ENCODE data around the gene NDUFAF3. TPM values are rescaled to one million over a fixed set of nuclear protein-coding genes. Genes with fewer than 3 reads are reported as not detected.
A peak's percentile ranks its signal among the peaks of the same experiment; 100 is the strongest.

Gene NDUFAF3
- total RNA-seq, 1 donor from 2014 or later, result 60.4 TPM

DNA sequence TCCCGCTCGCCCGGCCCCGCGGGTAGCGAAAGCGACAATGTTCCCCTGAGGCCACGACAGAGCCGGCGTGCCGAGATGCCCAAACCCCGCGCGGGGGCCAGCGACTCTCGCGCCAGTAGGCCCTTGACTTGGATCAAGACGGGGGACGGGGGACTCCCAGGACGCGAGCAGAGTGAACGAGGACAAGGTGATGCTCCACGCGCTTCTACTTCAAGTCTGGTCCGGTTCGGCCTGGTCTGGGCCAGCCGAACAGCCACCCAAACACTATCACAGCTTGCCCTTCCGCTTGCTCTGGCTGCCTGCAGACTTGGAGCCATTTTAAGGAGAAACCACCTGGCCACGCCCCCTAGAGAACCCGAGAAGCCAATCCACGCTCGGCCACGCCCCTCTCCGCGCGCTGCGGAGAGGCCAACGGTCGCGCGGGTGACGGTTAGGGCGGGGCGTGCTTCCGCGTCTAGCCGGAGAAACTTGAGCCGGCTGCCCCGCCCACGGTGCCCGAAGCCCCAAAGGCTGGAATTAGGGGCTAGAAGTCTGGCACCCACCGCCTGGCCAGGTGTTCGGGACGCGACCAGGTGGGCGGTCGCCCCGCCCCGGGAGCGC lies 608 bp upstream of the NDUFAF3 start:
- TF ChIP-seq CTCF (IDR thresholded peaks at IDR 0.05), result no peak
- Mint-ChIP-seq H3K4me1 (ENCODE audit: low read depth) (peaks cover 57% of the 10 kb centered on the region), H3K27ac (ENCODE audit: unreplicated experiment) (peak overlapping the region; percentile 92), H3K36me3 (ENCODE audit: low read depth) (peaks cover 16% of the 10 kb centered on the region), H3K4me3 (ENCODE audit: unreplicated experiment) (peak overlapping the region; percentile 90), H3K9me3 (ENCODE audit: low read depth) (no peaks in the 10 kb centered on the region), H3K27me3 (ENCODE audit: low read depth) (no peaks in the 10 kb centered on the region)
- DNase-seq (ENCODE audit: low spot score), result peak; percentile 98

DNA sequence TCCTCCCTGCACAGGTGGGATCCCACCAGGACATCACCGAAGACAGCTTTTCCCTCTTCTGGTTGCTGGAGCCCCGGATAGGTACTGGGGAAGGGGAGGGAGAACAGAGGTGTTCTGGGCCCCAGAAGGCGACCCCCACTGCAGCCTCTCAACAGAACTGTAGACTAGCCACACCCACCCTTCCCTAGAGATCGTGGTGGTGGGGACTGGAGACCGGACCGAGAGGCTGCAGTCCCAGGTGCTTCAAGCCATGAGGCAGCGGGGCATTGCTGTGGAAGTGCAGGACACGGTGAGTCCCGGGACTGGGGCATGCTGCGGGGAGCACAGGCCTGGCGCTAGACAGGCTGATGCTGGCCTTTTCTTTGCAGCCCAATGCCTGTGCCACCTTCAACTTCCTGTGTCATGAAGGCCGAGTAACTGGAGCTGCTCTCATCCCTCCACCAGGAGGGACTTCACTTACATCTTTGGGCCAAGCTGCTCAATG lies 809 bp downstream of the NDUFAF3 start:
- Mint-ChIP-seq H3K27me3 (ENCODE audit: low read depth) (no peaks in the 10 kb centered on the region), H3K27ac (ENCODE audit: unreplicated experiment) (peak overlapping the region; percentile 97), H3K36me3 (ENCODE audit: low read depth) (peaks cover 17% of the 10 kb centered on the region), H3K4me3 (ENCODE audit: unreplicated experiment) (peak overlapping the region; percentile 90), H3K9me3 (ENCODE audit: low read depth) (no peaks in the 10 kb centered on the region), H3K4me1 (ENCODE audit: low read depth) (peaks cover 58% of the 10 kb centered on the region)
- TF ChIP-seq CTCF (IDR thresholded peaks at IDR 0.05), result no peak
- DNase-seq (ENCODE audit: low spot score), result peak; percentile 90

GRCh38 chr3:49023775-49024174 lies 1.9 kb downstream of the NDUFAF3 start:
- H3K27ac Mint-ChIP-seq (ENCODE audit: unreplicated experiment), result peak overlapping the region; percentile 57
- peak overlapping the region; percentile 90 for H3K4me3 Mint-ChIP-seq (ENCODE audit: unreplicated experiment)
- no peaks in the 10 kb centered on the region for H3K9me3 Mint-ChIP-seq (ENCODE audit: low read depth)
- H3K4me1 Mint-ChIP-seq (ENCODE audit: low read depth), result peaks cover 66% of the 10 kb centered on the region
- no peaks in the 10 kb centered on the region for H3K27me3 Mint-ChIP-seq (ENCODE audit: low read depth)
- peaks cover 19% of the 10 kb centered on the region for H3K36me3 Mint-ChIP-seq (ENCODE audit: low read depth)
- DNase-seq (ENCODE audit: low spot score), result no peak
- TF ChIP-seq CTCF (IDR thresholded peaks at IDR 0.05), result no peak

DNA sequence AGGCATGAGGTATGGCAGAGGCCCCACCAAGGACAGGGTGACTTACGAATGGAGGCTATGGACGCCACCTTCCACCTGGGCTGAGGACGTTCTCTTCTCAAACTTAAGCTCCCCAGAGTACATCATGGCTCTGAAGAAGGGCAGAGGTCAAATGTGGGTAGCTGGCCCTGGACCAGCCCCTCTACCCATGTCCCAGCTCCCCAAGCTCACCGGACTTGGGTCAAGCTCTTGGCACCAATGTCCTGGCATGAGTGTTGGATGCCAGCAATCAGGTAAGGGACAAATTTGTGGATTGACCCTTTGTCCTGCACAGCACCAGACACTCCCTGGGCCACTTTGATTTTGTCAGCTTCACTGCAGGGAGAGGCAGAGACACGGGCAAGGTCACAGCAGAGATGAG lies 2.5 kb downstream of the NDUFAF3 start:
- no peak for TF ChIP-seq CTCF (IDR thresholded peaks at IDR 0.05)
- peaks cover 19% of the 10 kb centered on the region for H3K36me3 Mint-ChIP-seq (ENCODE audit: low read depth)
- no peaks in the 10 kb centered on the region for H3K27me3 Mint-ChIP-seq (ENCODE audit: low read depth)
- H3K27ac Mint-ChIP-seq (ENCODE audit: unreplicated experiment), result peak overlapping the region; percentile 36
- peaks cover 65% of the 10 kb centered on the region for H3K4me1 Mint-ChIP-seq (ENCODE audit: low read depth)
- DNase-seq (ENCODE audit: low spot score), result no peak
- H3K9me3 Mint-ChIP-seq (ENCODE audit: low read depth), result no peaks in the 10 kb centered on the region
- H3K4me3 Mint-ChIP-seq (ENCODE audit: unreplicated experiment), result no peak overlapping the region

- Mint-ChIP-seq H3K4me1 (ENCODE audit: low read depth) (peaks cover 63% of the 10 kb centered on the region), H3K4me3 (ENCODE audit: unreplicated experiment) (no peak overlapping the region), H3K27me3 (ENCODE audit: low read depth) (no peaks in the 10 kb centered on the region), H3K27ac (ENCODE audit: unreplicated experiment) (peak overlapping the region; percentile 71), H3K9me3 (ENCODE audit: low read depth) (no peaks in the 10 kb centered on the region), H3K36me3 (ENCODE audit: low read depth) (peaks cover 19% of the 10 kb centered on the region)
- DNase-seq (ENCODE audit: low spot score), result peak; percentile 81
- no peak for TF ChIP-seq CTCF (IDR thresholded peaks at IDR 0.05)
Observed at GRCh38 chr3:49025005-49025792, 3.3 kb downstream of the NDUFAF3 start.

Data from chondrocyte (in vitro differentiated cells).